ENCODE results near the gene TTC7B.

- no peak for TF ChIP-seq CTCF (IDR thresholded peaks at IDR 0.05)
- no peak for TF ChIP-seq POLR2AphosphoS5 (IDR thresholded peaks at IDR 0.05; ENCODE audit: low read depth, low read length)
Measured at GRCh38 chr14:90857866-90858265, 41.6 kb upstream of the TTC7B start.
